ENCODE results near the gene RNF135. TPM values are rescaled to one million over a fixed set of nuclear protein-coding genes. Genes with fewer than 3 reads are reported as not detected.

The RNF135 gene
- total and polyA plus RNA-seq, 10 of the 15 experiments (the other 5 are each of a cell fraction or from before 2014, with no cell fraction given), result 12.7 to 28.0 (median 18.7) TPM

- ChIA-PET RAD21 (ENCODE audit: unreplicated experiment) (interaction anchor here (0.6 to 5.8 kb wide), 6 partner anchors 39 to 205 kb away, joined by 3 to 58 read pairs (median 5); partner anchors contain the start of gene RNF135), POLR2A (no interaction called here), SMC1A (ENCODE audit: uncharacterized antibody, unreplicated experiment) (interaction anchor here (0.6 to 5.8 kb wide), 15 partner anchors 13 to 359 kb away, joined by 3 to 80 read pairs (median 4); partner anchors contain the start of gene RNF135), CTCF (interaction anchor here (0.5 to 5.4 kb wide), 13 partner anchors 34 to 379 kb away, joined by 3 to 109 read pairs (median 3); no protein-coding TSS in a partner anchor)
- no peak overlapping the region for H3K4me3 ChIP-seq
- no peaks in the 10 kb centered on the region for H3K36me3 ChIP-seq (ENCODE audit: control insufficient read depth in 2 of 2, insufficient read depth in 2 of 2, low read length in 1 of 2)
- DNase-seq (ENCODE audit: low read depth, low spot score), result no peak
- in situ Hi-C loops (cut with MboI), result loop anchor here (5.0 kb wide), 1 partner anchor 357 kb away; no protein-coding TSS in a partner anchor
- peak; percentile 30; the same call in 1 of the 3 replicates for ATAC-seq
- no peak overlapping the region for H2AFZ ChIP-seq (ENCODE audit: control insufficient read depth, low read depth, low read length)
- H3K27ac ChIP-seq (ENCODE audit: control insufficient read depth, insufficient read depth), result no peak overlapping the region
- no peaks in the 10 kb centered on the region for H3K27me3 ChIP-seq (replicated peaks in 1 of 2; ENCODE audit: control insufficient read depth in 2 of 2, insufficient read depth in 2 of 2, low read length in 1 of 2)
- FAIRE-seq, result no peak
- H3K9ac ChIP-seq (ENCODE audit: control insufficient read depth, insufficient read depth, low read length), result no peak overlapping the region
- intact Hi-C loops (cut with micrococcal nuclease; ENCODE audit: unreplicated experiment), result no loop called here
- no peaks in the 10 kb centered on the region for H3K9me3 ChIP-seq (replicated peaks; ENCODE audit: control insufficient read depth, insufficient read depth, low read length)
- no TSS peak for BruUV-seq (replicated peaks)
- H3K4me1 ChIP-seq (ENCODE audit: control insufficient read depth, insufficient read depth, low read length), result no peaks in the 10 kb centered on the region
- H3K4me2 ChIP-seq (ENCODE audit: control insufficient read depth, insufficient read depth), result no peak overlapping the region
- H4K20me1 ChIP-seq (ENCODE audit: control insufficient read depth, insufficient read depth), result no peaks in the 10 kb centered on the region
- no peak for TF ChIP-seq JUND (IDR thresholded peaks at IDR 0.05; ENCODE audit: low read depth, low read length)
- no peak for TF ChIP-seq BCLAF1 (IDR thresholded peaks at IDR 0.05)
- TF ChIP-seq CTCF (IDR thresholded peaks at IDR 0.05 in 2 of 3, conservative IDR thresholded peaks at IDR 0.05 in 1 of 3; ENCODE audit: control insufficient read depth in 2 of 3, extremely low read depth in 1 of 3, insufficient read depth in 1 of 3, low read depth in 3 of 3, low read length in 3 of 3), result peak in 1 of 3 experiments; percentile 13; a peak in 1 of 6 replicates
- no peak for TF ChIP-seq USF2 (IDR thresholded peaks at IDR 0.05; ENCODE audit: borderline replicate concordance, low read depth, low read length)
- no peak for TF ChIP-seq SRF (IDR thresholded peaks at IDR 0.05; ENCODE audit: low read depth in 2 of 2, low read length in 2 of 2)
- peak; percentile 32; the same call in 1 of the 2 replicates for TF ChIP-seq RAD21 (IDR thresholded peaks at IDR 0.05; ENCODE audit: insufficient read depth, low read depth, low read length)
- no peak for TF ChIP-seq YBX1 (IDR thresholded peaks at IDR 0.05)
- no peak for TF ChIP-seq CREM (IDR thresholded peaks at IDR 0.05; ENCODE audit: low read depth)
- no peaks in the 10 kb centered on the region for H3K79me2 ChIP-seq (ENCODE audit: control insufficient read depth, insufficient read depth, low read length)
- WGBS (ENCODE audit: insufficient coverage, insufficient replicate concordance, low lambda C conversion rate, missing lambda C conversion rate), result 100% methylated on average over 5 of the region's 5 CpGs
Measured at GRCh38 chr17:31015639-31016038, 44.8 kb downstream of the RNF135 start.

Data from GM12878 (cell line).